Inflammatory macrophage treated with lipopolysaccharide for 1 hour (primary cell): ENCODE data around the gene LRBA.
"Not testable (repeated sequence)": the region's sequence is repeated elsewhere in the genome, so short reads cannot be mapped to it uniquely, and the experiment has no call there.

Source experiments
- DNase-seq, 2 donors: peaks; one replicate each; pipeline ENCODE4 v3.0.0-alpha.2; 2020 to 2022

The LRBA gene

DNA sequence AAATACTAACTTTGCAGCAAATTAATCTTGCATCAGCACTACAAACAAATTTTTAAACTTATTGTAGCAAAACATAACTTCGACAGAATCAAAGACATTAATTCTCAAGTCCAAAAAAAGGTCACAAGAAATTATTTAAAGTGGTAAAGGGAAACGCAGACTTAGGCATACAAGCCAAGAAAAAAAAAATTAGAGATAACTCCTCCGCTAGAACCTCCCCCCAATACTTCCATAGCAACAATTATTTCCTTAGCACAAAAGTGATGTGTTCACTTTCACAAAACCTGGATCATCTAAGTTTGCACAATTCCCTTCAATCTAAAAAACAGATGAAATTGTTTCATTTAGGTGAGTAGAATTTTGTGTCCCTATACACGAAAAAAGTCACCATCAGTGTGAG lies 1.1 kb downstream of the LRBA start:
- no peak for DNase-seq

DNA sequence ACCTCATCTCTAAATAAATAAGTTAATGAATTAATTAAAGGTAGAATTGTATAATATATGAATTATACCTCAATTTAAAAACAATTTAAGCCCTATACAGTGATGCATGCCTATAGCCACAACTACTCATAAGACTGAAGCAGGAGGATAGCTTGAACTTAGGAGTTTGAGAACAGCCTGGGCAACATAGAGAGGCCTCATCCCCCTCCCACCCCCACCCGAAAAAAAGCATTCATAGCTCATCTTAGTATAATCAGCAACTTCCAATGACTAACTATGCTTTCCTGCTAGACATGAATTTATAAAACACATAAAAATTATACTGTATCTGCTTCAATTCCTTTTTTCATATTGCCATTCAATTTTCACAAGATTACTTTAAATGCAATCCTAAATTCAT lies 1.6 kb downstream of the LRBA start:
- no peak for DNase-seq

- DNase-seq: no peak
Observed at GRCh38 chr4:151012820-151013219, 2.3 kb downstream of the LRBA start.

DNA sequence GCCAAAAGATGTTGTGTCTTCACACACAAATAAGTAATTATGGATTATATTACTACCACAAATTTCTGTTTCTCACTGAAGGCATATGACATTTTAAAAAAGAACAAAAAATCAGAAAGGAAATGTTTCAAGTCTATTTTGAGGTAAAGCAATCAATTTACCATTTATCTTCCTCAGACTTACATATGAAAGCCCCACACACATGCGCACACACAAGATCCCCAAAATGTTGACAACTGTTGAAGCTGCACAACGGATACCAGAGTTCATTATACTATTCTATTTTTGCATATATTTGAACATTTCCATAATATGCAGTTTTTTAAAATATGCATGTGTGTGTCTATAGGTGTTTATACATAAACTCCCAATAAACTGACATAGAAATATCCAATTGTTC lies 2.7 kb downstream of the LRBA start:
- DNase-seq: no peak

DNA sequence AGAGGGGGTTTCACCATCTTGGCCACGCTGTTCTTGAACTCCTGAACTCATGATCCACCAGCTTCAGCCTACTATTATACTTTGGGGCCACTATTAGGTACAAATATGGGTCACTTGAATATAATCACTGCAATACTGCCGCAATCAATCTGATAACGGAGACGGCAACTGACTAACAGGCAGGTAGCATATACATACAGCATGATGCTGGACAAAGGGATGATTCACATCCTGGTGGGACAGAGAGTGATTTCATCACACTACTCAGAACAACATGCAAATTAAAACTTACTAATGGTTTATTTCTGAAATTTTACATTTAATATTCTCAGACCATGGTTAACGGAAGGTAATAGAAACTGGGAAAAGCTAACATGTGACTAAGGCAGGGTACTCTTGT lies 10.9 kb downstream of the LRBA start:
- DNase-seq: no peak

DNA sequence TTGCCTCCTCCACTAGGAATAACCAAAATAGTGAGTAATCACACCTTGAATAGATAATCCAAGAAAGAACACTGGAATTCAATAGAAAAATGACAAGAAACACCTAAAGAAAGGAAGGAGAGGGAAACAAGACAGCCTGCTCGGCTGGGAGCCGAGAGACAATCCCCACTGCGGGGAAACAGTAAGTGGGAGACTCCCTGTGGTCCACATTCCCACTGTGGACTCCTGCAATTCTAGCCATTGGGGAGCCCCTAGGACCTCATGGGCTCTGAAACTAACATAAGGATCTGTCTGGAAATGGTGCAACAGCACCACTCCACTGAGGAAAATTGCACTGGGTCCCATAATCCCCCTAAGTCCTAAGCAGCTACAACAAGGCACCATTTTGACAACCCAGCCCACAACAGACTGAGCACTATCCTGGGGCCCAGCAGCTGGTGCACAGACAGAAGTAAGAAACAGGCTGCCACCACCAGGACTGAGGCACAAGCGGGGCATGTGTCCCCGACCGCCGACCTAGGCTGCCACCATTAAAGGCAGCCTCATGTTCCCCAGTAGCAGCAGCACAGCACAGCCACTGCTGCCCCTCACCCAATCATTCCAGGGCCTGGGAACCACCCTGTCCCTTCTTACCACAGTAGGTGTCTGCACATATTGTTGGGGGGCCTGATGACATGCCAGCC lies 14.2 kb downstream of the LRBA start:
- no peak for DNase-seq

- peak; percentile 10 to 17 for DNase-seq
Observed at GRCh38 chr4:150999086-150999485, 16.0 kb downstream of the LRBA start.

DNA sequence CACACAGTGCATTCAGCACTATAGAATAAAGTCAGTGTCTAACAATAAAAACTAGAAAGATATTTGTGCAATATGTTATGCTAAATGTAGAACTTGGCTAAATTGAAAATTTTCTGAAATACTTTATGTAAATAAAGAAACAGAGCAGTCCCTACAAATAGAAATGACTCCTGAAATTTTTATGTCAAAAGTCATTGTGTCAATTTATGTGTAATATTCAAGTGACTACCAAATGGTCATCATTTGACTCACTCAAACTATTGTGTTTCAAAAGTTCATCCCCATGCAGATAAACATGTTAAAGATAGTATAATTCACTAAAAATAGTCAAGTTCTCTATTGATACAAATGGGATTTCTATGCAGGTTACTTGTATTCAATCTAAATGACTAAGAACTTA lies 17.9 kb downstream of the LRBA start:
- peak in 1 of 2 donors; percentile 11 for DNase-seq

GRCh38 chr4:150994721-150995120 lies 20.4 kb downstream of the LRBA start:
- DNase-seq: no peak

DNA sequence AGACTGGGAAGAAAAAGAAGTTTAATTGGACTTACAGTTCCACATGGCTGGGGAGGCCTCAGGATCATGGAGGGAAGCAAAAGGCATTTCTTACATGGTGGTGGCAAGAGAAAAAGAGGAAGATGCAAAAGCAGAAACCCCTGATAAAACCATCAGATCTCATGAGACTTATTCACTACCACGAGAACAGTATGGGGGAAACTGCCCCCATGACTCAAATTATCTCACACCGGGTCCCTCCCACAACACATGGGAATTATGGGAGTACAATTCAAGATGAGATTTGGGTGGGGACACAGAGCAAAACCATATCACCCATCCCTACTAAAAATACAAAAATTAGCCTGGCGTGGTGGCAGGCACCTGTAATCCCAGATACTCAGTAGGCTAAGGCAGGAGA lies 21.5 kb downstream of the LRBA start:
- not testable (repeated sequence) for DNase-seq

DNA sequence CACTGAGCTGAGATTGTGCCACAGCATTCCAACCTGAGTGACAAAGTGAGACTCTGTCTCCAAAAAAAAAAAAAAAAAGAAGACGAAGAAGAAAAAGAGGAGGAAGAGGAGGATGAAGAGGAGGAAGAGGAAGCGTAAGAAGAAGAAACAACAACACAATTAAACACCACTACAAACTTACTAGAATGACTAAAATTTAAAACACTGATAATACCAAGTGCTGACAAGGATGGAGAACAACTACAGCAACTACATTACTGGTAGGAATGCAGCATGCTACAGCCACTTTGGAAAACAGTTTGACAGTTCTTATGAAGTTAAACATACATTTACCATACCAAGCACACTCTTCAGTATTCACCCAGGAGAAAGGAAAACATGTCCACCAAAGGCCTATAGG lies 24.1 kb downstream of the LRBA start:
- DNase-seq: no peak

DNA sequence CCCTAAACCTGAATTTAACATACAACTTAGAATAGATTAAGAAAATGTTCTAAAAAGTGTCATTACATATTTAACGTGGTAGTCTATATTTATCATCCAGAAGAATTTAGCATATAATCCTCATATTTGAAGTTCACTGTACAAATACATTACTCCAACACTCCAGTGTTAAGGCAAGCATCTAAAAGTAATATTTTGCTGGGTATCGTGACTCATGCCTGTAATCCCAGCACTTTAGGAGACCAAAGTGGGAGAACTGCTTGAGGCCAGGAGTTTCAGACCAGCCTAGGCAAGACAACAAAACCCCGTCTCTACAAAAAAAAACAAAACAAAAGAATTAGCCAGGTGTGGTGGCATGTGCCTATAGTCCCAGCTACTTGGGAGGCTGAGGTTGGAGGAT lies 24.8 kb downstream of the LRBA start:
- no peak for DNase-seq

DNA sequence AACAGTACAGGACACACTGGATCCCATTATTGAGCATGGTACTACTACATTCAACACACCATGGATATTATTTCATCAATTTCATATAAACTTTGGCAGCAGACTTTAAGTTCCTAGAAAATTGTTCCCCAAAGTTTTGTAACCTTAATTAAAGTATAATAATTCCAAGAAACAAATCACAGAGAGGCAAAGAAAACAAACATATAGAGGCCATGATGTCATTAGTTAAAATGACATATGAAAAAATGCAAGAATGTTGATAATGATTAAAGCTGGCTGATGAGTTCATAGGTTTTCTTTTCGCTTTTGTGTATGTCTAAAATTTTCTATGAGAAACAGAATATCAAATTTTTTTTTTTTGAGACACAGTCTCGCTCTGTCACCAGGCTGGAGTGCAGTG lies 26.8 kb downstream of the LRBA start:
- DNase-seq: no peak

DNA sequence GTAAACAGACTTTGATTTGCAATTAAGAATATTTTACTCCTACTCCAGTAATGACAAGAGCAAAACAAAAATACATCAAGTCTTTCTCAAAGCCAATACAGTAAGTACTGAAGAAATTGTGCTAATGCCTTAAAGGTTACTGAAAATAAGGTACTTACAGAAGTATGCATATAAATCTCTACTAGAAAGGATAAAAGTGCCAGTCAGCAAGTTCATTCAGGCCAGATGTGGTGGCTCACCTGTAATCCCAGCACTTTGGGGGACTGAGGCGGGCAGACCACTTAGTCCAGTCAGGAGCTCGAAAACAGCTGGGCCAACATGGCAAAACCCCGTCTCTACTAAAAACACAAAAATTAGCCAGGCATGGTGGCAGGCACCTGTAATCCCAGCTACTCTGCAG lies 27.9 kb downstream of the LRBA start:
- no peak for DNase-seq

DNA sequence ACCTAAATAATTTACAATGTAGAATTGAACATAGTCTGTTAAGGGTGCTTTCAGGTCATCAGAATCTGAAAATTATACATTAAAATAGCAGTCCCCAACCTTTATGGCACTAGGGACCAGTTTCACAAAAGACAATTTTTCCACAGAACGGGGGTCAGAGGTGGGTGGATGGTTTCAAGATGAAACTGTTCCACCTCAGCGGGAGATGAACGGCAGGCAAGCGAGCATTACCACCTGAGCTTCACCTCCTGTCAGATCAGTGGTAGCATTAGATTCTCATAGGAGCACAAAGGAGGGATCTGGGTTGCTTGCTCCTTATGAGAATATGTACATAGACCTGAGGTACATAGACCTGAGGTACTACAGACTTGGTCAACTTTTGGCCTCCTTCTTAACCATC lies 29.0 kb downstream of the LRBA start:
- DNase-seq: no peak

- DNase-seq: no peak
Observed at GRCh38 chr4:150983851-150984250, 31.2 kb downstream of the LRBA start.

- no peak for DNase-seq
Observed at GRCh38 chr4:150982557-150983233, 32.4 kb downstream of the LRBA start.

DNA sequence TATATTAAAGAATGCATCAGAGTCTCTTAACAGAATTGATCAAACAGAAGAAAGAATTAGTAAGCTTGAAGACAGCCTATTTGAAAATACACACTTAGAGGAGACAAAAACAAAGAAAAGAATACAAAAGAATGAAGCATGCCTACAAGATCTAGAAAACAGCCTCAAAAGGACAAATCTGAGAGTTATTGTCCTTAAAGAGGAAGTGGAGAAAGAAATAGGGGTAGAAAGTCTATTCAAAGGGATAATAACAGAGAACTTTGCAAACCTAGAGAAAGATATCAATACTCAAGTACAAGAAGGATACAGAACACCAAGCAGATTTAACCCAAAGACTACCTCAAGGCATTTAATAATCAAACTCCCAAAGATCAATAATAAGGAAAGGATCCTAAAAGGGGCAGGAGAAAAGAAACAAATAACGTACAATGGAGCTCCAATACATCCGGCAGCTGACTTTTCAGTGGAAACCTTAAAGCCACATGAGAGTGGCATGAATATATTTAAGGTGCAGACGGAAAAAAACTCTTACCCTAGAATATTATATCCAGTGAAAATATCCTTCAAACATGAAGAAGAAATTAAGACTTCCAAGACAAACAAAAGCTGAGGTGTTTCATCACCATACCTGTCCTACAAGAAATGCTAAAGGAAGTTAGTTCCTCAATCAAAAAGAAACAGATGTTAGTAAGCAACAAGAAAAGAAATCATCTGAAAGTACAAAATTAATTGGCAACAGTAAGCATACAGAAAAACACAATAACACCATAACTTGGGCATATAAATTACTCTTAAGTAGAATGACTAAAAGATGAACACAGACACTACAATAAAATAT lies 36.1 kb downstream of the LRBA start:
- DNase-seq: no peak

DNA sequence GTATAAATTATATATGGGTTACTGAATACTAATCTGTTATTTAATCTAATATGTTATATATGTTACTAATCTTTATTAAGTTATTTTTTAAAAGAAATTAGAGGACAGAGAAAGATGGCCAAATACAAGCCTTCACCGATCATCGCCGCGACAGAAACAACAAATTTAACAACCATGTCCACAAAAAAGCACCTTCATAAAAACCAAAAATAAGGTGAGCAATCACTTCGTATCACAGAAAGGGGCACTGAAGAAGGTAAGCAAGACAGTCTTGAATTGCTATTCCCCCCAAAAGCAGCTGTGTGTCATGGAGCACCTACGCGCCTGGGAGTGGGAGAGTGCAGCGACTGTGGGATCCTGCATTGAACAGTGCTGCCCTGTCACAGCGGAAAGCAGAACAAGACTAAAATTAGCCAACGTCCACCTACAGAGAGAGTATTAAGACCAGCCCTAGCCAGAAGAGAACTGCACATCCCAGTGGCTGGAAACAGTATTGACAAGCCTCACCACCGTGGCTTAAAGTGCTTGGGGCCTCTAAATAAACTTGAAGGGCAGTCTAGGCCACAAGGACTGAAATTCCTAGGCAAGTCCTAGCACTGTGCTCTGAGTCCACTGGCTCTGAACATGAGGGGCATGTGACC lies 38.5 kb downstream of the LRBA start:
- peak; percentile 20 to 47 for DNase-seq

DNA sequence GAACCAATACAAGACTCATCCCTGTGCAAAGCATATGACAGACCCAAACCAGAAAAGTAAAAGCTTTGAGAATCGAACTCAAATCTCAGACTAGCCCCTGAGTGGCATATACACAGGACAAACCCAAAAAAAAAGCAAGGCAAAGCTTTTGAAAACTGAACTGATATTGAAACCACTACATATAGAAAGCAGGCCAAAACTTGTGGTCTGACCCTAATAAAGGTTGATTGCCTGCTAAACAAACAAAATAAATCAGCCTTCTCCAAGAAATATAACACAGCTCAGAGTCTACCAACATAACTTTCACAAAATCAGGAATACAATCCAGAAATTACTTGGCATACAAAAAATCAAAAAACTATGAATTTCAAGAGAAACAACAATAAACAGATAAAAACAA lies 40.3 kb downstream of the LRBA start:
- no peak for DNase-seq

GRCh38 chr4:150974252-150974640 lies 40.8 kb downstream of the LRBA start:
- DNase-seq: no peak

GRCh38 chr4:150973626-150974251 lies 41.3 kb downstream of the LRBA start:
- DNase-seq: no peak

DNA sequence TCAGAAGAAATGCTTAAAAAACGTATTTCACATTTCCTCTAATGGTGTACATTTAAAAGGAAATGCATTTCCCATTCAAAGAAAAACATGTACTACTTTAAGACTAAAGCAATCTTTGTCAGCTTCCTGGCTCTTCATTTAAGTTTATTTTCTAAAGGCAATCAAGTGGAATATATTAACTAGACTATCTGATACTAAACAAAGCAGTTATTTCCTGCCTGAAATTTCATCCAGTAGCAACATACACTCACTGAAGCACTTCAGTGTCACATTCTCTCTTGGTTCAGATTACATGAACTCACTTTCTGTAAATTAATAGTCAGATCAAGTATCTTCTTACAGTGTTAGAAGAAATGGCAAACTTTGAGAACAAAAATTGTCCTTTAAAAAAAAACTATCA lies 42.5 kb downstream of the LRBA start:
- DNase-seq: no peak
